HEK293T (cell line): ENCODE results near the gene SPATA13.

ENCODE experiments used
- BHLHE40 ChIP-seq: fragments of 450-650 bp; IDR thresholded peaks from 2 replicates; pipeline ENCODE4 v1.6.1; 2016; ENCODE audit warnings: mild to moderate bottlenecking, moderate library complexity, borderline replicate concordance
- CTBP1 ChIP-seq: fragments of 450-650 bp; IDR thresholded peaks from 2 replicates; pipeline ENCODE4 v1.6.1; 2016; ENCODE audit warnings: borderline replicate concordance
- ELF4 ChIP-seq: fragments of 450-650 bp; IDR thresholded peaks from 2 replicates; pipeline ENCODE4 v1.6.1; 2017; ENCODE audit warnings: antibody characterized with exemption
- FOXA1 ChIP-seq: fragments of 450-650 bp; IDR thresholded peaks from 2 replicates; pipeline ENCODE4 v1.6.1; 2016; ENCODE audit warnings: mild to moderate bottlenecking
- FOXK2 ChIP-seq: fragments of 450-650 bp; IDR thresholded peaks from 2 replicates; pipeline ENCODE4 v1.6.1; 2016; ENCODE audit warnings: mild to moderate bottlenecking
- FOXM1 ChIP-seq: fragments of 450-650 bp; IDR thresholded peaks from 2 replicates; pipeline ENCODE4 v1.6.1; 2017; ENCODE audit warnings: mild to moderate bottlenecking, borderline replicate concordance
- LEF1 ChIP-seq: fragments of 450-650 bp; IDR thresholded peaks from 2 replicates; pipeline ENCODE4 v1.6.1; 2017; ENCODE audit warnings: mild to moderate bottlenecking, borderline replicate concordance
- NFRKB ChIP-seq: fragments of 450-650 bp; IDR thresholded peaks from 2 replicates; pipeline ENCODE4 v1.6.1; 2016; ENCODE audit warnings: mild to moderate bottlenecking, moderate library complexity
- SP1 ChIP-seq: fragments of 450-650 bp; IDR thresholded peaks from 2 replicates; pipeline ENCODE4 v1.6.1; 2017
- SUZ12 ChIP-seq: fragments of 450-650 bp; IDR thresholded peaks from 2 replicates; pipeline ENCODE4 v1.6.1; 2016; ENCODE audit warnings: mild to moderate bottlenecking
- TARDBP ChIP-seq: fragments of 450-650 bp; IDR thresholded peaks from 2 replicates; pipeline ENCODE4 v1.6.1; 2016
- ZNF384 ChIP-seq: fragments of 450-650 bp; IDR thresholded peaks from 2 replicates; pipeline ENCODE4 v1.6.1; 2016
- TF ChIP-seq, protein P1 (sequence below): fragments of 450-650 bp; IDR thresholded peaks from 2 replicates; pipeline ENCODE4 v1.6.1; 2016

DNA sequence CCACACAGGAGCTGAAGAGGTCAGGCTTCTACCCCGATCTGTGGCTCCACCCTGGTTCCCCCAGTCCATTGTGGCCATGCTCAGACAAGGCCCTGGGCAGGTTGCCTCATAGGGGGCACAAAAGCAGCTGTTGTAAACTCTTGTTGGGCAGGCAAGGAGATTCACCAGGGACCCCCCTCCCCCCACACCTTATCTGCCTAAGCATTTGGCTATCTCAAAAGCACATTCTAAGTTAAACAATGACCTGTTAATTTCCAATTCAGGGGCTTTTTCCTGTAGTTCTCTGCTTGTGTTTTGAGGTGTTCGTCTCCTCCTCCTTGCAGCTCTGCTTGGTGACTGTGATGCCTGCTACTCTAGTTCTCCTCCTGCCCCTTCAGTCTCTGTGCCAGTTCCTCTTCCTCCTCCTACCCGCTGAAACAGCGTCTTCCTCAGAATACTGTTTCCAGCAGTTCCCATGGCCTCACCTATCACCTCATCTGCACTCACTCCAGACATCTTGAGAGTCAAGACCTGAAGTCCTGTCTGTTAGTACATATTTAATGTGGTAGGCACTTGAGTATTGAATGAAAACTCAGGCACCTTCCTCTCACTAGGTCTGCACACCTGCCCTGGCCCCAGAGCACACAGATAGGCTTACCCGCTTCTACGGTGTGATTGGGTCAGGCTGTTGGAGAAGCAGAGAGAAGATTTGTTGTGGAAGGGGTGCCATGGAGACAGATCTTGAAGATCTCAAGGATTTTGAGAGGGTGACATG is 31.7 kb downstream of the SPATA13 start:
- no peak for TF ChIP-seq SUZ12
- TF ChIP-seq SP1 = no peak
- no peak for TF ChIP-seq TARDBP
- no peak for TF ChIP-seq BHLHE40
- no peak for TF ChIP-seq ZNF384
- TF ChIP-seq FOXA1 = no peak
- no peak for TF ChIP-seq NFRKB
- no peak for TF ChIP-seq ELF4
- TF ChIP-seq FOXK2 = no peak
- TF ChIP-seq, protein P1, sequence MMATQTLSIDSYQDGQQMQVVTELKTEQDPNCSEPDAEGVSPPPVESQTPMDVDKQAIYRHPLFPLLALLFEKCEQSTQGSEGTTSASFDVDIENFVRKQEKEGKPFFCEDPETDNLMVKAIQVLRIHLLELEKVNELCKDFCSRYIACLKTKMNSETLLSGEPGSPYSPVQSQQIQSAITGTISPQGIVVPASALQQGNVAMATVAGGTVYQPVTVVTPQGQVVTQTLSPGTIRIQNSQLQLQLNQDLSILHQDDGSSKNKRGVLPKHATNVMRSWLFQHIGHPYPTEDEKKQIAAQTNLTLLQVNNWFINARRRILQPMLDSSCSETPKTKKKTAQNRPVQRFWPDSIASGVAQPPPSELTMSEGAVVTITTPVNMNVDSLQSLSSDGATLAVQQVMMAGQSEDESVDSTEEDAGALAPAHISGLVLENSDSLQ = no peak
- TF ChIP-seq FOXM1 = no peak
- no peak for TF ChIP-seq CTBP1
- TF ChIP-seq LEF1 = no peak
